Cardiac muscle cell (in vitro differentiated cells and primary cell): ENCODE results near the gene MEMO1. TPM values are rescaled to one million over a fixed set of nuclear protein-coding genes. Genes with fewer than 3 reads are reported as not detected.
"Not testable (repeated sequence)": the region's sequence is repeated elsewhere in the genome, so short reads cannot be mapped to it uniquely, and the experiment has no call there.

Experiments
- DNase-seq, 2 donors: peaks; one replicate each; pipeline versions ENCODE4 v3.0.0 to v3.0.0-alpha.2; 2010 to 2017; ENCODE audit warnings: low read depth in 1 of 2, low spot score in 1 of 2
- H3K27ac ChIP-seq: fragments of 200-600 bp; sonication (generic); 2 replicates; pipeline ENCODE4 v1.5.1; 2016
- H3K27me3 ChIP-seq: fragments of 200-600 bp; sonication (generic); 2 replicates; pipeline ENCODE4 v1.6.0; 2016; ENCODE audit warnings: control low read depth
- H3K36me3 ChIP-seq: fragments of 200-600 bp; sonication (generic); 2 replicates; pipeline ENCODE4 v1.5.1; 2016; ENCODE audit warnings: control low read depth
- H3K4me1 ChIP-seq: fragments of 200-600 bp; sonication (generic); 2 replicates; pipeline ENCODE4 v1.8.1; 2017; ENCODE audit warnings: low read depth, mild to moderate bottlenecking, mixed run types
- H3K4me3 ChIP-seq: fragments of 200-600 bp; sonication (generic); 2 replicates; pipeline ENCODE4 v1.5.1; 2016; ENCODE audit warnings: mild to moderate bottlenecking
- H3K9me3 ChIP-seq: fragments of 200-600 bp; sonication (generic); 2 replicates; pipeline ENCODE4 v1.5.1; 2017; ENCODE audit warnings: low read depth, mild to moderate bottlenecking, control low read depth
- CTCF ChIP-seq: IDR thresholded peaks from 2 replicates; pipeline ENCODE4 v1.5.1; 2012; ENCODE audit warnings: low read depth, mild to moderate bottlenecking, low read length
- polyA plus RNA-seq: library from polyadenylated mRNA; unstranded; fragments of >200 nt; fragmentation: Nextera tagmentation; extraction: Ambion mirVana; gene quantifications from 2 replicates; pipeline ENCODE4 v1.2.1, GENCODE V29; 2016
- total RNA-seq: library from RNA; depleted of rRNA; stranded (reverse); fragments of >200 nt; gene quantifications from 2 replicates; pipeline ENCODE4 v1.2.3, GENCODE V29; 2016

Gene MEMO1
- total RNA-seq = 28.3 and 42.6 TPM in 2 replicates
- polyA plus RNA-seq = 34.8 and 39.7 TPM in 2 replicates

- Histone ChIP-seq H3K36me3 (no peaks in the 10 kb centered on the region), H3K4me3 (peak within 1 kb of the TSS; percentile 97), H3K9me3 (no peaks in the 10 kb centered on the region), H3K27ac (peak within 1 kb of the TSS; percentile 93), H3K4me1 (peaks cover 12% of the 10 kb centered on the region), H3K27me3 (no peaks in the 10 kb centered on the region)
- DNase-seq = peak; percentile 95 to 96
- no peak for TF ChIP-seq CTCF
These were observed at the start of gene MEMO1 for GRCh38 chr2:32010670-32011484. TSS of gene MEMO1 (minus strand) at chr2:32011008. CDS start at chr2:32010247, 761 bp downstream.

- DNase-seq = no peak
- TF ChIP-seq CTCF = no peak
- H3K36me3 ChIP-seq = no peaks in the 10 kb centered on the region
- H3K4me1 ChIP-seq = peaks cover under 1% of the 10 kb centered on the region
- no peak overlapping the region for H3K27ac ChIP-seq
- no peaks in the 10 kb centered on the region for H3K9me3 ChIP-seq
- H3K4me3 ChIP-seq = no peak overlapping the region
- no peaks in the 10 kb centered on the region for H3K27me3 ChIP-seq
These were observed 49.5 kb upstream of the MEMO1 start for GRCh38 chr2:32060266-32060665.

- Histone ChIP-seq H3K4me3 (no peak overlapping the region), H3K27ac (no peak overlapping the region), H3K36me3 (no peaks in the 10 kb centered on the region), H3K9me3 (no peaks in the 10 kb centered on the region), H3K4me1 (no peaks in the 10 kb centered on the region), H3K27me3 (no peaks in the 10 kb centered on the region)
- TF ChIP-seq CTCF = no peak
- peak in 1 of 2 donors; percentile 6 for DNase-seq
These were observed 47.3 kb upstream of the MEMO1 start for GRCh38 chr2:32058130-32058529.

GRCh38 chr2:32054583-32054982, 43.8 kb upstream of the MEMO1 start:
- H3K36me3 ChIP-seq, H3K4me1 ChIP-seq, H3K9me3 ChIP-seq, DNase-seq, H3K27ac ChIP-seq, H3K27me3 ChIP-seq, H3K4me3 ChIP-seq: not testable (repeated sequence)

GRCh38 chr2:32051836-32052439, 41.1 kb upstream of the MEMO1 start:
- no peak for DNase-seq
- Histone ChIP-seq H3K27ac (no peak overlapping the region), H3K9me3 (no peaks in the 10 kb centered on the region), H3K4me1 (no peaks in the 10 kb centered on the region), H3K27me3 (no peaks in the 10 kb centered on the region), H3K36me3 (no peaks in the 10 kb centered on the region), H3K4me3 (no peak overlapping the region)
- TF ChIP-seq CTCF = no peak

- DNase-seq = no peak
- H3K36me3 ChIP-seq = no peaks in the 10 kb centered on the region
- peaks cover 5% of the 10 kb centered on the region for H3K4me1 ChIP-seq
- H3K9me3 ChIP-seq = no peaks in the 10 kb centered on the region
- H3K4me3 ChIP-seq = no peak overlapping the region
- TF ChIP-seq CTCF = no peak
- H3K27me3 ChIP-seq = no peaks in the 10 kb centered on the region
- H3K27ac ChIP-seq = no peak overlapping the region
These were observed 32.8 kb upstream of the MEMO1 start for GRCh38 chr2:32043561-32043960.
